ENCODE measurements around the gene RAB11B.
"Not testable (repeated sequence)": the region's sequence is repeated elsewhere in the genome, so short reads cannot be mapped to it uniquely, and the experiment has no call there.

Gene RAB11B

DNA sequence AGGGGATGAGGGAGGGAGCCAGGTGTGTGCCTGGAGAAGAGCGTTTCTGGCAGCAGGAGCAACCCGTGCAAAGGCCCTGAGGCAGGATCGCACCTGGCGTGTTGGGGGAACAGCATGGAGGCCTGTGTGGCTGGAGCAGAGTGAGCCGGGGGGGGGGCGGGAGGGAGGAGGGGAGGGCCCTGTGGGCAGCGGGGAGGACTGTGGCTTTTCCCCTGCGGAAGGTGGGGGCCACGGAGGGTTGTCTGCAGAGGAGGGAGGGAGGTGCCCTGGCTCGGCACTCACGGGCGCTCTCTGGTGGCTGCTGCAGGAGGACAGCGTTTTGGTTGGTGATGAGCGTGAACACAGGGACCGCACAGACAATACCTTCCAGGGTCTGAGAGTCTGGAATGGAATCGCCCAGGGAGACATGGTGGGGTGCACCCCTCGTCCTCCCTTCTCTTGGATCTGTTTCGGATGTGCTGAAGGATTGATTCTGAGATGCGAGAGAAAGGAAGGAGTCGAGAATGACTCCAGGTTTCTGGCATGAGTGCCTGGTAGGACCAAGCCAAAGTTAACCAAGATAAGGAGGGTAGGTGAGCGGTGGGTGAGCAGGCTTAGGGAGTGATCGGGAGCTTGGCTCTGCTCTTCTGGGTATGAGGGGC, 6.5 kb downstream of the RAB11B start:
- peak; percentile 73 for DNase-seq

DNA sequence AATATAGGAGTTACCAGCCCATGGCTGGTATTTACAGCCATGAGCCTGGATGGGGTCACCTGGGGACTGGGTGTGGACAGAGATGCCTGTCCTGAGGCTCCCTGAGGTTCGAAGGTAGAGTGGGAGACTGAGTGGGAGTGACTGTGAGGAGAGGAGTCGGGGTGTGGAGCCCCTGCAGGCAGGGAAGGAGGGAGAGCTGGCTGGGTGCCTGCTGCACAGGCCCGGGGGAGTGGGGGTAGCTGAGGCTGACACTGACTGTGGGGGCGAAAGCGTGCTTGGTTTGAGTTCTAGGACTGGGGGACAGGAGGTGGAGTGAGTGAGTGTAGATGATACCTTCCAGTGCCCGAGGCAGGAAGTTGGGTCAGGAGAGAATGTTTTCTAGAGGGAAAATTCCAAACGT, 7.1 kb downstream of the RAB11B start:
- DNase-seq, result no peak

DNA sequence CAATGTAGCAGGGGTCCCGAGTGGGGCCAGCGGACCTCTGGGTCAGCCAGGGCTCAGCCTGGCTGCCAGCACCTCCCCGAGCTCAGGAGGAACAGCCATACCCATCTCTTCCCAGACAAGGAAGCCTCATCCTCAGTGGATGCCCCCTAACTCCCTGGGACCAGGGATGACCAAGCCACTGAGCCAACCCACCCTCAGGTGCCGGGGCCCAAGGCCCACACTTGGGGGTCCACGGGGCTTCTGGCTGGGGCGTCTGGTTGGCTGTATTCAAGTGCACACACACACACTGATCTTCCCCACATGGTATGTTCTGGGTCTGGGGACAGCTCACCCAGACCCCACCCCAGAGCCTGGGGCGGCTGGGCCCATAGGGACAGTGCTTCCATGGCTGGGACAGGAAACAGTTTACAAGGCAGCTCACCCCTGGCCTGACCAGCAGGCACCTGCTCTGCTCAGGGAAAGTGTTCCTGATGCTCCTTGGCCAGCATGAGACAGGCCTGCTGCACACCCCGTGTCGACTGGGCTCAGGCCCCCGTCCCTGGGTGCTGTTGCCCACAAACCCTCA, 7.7 kb downstream of the RAB11B start:
- DNase-seq, result no peak

DNA sequence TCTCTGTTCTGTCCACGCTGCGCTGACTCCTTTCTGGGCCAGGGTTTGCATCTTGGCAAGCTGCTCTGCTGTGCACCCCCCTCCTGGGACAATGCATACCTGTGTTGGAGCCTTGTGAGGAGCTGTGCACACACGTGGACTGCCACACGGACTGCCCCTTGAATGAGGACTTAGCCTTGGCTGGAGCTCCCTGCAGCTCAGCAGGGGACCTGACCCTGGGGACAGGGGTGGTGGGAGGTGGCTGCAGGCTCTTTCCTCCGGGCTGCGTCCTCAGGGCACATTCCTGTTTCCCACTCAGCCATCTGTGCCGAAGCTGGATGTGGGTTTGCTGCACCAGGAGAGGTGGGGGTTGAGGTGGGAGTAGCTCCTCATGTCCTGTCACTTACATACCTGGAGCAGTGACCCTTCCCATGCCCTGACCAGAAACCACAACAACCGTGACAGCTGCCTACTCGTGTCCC, 8.2 kb downstream of the RAB11B start:
- DNase-seq, result no peak

DNA sequence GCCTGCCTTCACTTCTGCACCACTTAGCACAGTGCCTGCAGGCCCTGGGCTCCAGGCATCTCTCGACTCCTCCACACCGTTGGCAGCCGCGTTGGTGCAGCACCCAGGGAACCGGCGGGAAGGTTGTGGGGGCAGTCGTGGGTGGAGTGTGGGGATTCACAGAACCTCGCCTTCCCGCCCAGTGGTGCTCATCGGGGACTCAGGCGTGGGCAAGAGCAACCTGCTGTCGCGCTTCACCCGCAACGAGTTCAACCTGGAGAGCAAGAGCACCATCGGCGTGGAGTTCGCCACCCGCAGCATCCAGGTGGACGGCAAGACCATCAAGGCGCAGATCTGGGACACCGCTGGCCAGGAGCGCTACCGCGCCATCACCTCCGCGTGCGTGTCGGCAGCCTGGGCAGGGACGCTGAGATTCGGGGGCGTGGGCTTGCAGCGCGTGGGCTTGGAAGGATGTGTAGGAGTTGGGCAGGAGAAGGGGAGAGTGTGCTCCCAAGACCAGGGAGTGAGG, 9.6 kb downstream of the RAB11B start:
- DNase-seq, result no peak

DNA sequence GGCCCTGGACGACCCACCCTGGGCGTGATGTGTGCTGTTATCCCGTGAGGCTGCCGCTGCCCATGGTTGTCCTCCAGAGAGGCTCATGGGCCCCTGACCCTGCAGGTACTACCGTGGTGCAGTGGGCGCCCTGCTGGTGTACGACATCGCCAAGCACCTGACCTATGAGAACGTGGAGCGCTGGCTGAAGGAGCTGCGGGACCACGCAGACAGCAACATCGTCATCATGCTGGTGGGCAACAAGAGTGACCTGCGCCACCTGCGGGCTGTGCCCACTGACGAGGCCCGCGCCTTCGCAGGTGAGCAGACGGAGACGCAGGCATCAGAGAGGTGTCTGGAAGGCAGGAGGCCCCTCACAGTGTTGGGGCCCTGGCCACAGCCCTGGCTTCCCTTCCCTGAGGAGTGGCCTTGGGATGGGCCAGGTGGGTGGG, 11.8 kb downstream of the RAB11B start:
- no peak for DNase-seq

DNA sequence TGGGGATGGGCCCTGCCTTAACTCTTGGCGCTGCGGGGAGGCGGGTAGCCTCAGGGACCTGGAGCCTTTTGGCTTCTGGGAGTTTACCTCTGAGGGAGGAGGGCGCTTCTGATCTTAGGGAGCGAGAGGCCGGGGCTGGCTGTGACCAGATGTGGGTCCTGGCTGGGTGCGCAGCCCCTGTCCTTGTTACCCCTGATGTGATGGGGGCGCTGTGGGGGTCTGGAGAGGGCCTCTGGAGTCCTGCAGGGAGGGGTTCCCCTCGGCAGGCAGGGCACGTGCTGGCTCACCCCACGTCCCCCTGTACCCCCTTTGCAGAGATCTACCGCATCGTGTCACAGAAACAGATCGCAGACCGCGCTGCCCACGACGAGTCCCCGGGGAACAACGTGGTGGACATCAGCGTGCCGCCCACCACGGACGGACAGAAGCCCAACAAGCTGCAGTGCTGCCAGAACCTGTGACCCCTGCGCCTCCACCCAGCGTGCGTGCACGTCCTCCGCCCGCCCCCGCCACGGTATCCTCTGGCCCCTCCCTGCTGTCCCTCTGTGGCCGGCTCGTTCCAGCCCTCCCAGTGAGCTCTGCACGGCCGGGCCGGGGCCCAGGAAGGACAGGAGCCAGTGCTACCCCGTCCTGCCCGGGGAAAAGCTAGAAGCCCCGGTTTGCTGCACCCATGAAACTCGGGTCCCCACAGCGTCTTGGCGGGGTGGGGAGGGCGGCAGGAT, 13.1 kb downstream of the RAB11B start:
- no peak for DNase-seq

DNA sequence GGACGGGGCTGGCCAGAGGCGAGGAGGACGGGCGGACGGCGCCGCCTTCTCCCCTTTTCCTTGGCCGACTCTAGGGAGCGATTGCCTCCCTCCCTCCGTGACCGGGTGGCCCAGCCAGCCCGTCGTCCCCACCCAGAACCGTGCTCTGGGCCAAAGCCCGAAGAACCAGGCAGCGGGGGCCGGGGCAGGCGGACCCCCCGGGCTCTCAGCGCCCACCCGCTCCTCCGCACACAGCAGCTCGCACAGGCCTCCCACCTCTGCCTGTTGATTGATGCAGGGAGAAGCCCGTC, 13.6 kb downstream of the RAB11B start:
- no peak for DNase-seq

DNA sequence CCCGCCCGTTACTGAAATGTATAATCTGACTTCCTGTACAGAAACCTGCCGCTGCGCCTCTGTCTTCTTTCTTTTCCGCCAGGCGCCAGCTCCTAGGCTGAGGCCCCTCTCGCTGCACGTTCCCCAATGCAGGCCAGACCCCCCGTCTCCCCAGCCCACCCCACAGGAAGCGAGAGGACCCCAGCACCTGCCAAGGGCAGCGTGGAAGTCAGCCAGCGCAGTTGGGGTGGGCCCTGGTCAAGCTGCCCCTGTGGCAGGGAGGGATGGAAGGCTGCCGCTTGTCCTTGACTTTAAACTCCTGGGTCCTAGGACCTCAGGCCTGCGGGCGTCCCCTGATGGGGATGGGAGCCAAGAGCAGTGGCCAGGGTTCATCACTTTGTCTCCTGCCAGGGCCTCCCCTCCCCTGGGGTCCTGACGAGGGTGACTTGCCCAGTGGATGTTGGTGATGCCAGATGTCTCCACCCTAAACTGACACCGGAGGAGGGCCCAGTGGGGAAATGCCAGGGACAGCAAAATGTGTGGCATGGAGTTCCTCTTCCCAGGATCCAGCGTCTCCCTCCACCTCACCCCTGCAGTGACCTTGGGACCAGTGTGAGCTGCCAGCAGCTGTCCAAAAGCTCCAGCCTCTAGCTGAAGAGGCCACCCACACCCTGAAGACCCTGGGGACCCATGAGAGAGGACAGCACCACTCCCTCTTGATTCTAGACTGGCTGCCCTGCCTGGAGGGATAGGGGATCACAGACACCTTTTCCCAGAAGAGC, 14.4 kb downstream of the RAB11B start:
- no peak for DNase-seq

DNA sequence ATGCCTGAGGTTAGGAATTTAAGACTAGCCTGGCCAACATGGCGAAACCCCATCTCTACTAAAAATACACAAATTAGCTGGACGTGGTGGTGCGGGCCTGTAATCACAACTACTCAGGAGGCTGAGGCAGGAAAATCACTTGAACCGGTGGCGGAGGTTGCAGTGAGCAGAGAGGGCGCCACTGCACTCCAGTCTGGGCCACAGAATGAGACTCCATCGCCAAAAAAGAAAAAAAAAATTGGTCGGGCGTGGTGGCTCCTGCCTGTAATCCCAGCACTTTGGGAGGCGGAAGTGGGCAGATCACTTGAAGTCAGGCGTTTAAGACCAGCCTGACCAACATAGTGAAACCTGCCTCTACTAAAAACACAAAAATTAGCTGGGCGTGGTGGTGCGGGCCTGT, 20.6 kb downstream of the RAB11B start:
- DNase-seq, result not testable (repeated sequence)

DNA sequence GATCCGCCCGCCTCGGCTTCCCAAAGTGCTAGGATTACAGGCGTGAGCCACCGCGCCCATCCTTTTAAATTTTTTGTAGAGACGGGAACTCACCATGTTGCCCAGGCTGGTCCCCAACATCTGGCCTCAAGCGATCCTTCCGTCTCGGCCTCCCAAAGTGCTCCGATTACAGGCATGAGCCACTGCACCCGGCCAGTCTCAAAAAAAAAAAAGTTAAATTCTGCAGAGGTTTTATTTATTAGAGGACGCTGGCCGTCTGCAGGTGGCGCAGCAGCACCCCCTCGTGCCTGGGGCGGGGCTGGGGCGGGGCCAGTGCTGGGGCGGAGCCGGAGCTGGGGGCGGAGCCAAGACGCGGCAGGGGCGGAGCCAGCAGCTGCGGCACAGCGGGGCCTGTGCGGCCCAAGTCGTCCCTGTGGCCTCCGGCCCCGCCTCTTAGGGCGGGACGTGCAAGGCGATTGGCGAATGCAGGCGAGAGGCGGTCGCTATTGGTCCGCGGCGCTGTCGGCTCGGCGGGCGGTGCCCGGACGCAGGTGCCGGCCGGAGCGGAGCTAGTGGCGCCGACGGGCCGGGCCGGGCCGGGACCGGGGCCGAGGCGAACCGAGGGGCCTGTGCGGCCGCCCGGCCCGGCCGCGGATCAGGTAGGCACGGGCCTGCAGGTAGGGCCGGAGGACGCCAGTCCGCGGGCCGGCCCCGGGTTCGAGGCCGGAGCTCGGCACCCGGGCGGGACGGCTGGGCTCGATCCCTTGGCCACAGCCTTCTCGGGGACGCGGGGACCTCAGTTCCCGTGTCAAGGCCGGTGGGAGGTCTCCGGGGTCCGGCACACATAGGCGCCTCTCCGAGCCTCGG, 22.8 kb downstream of the RAB11B start, which contains the start of gene MARCHF2:
TSS of gene MARCHF2 (plus strand) at position 523 of the 846 bp plus-strand sequence. CDS start 8,536 bp downstream, outside the sequence.
- peak; percentile 96 for DNase-seq

DNA sequence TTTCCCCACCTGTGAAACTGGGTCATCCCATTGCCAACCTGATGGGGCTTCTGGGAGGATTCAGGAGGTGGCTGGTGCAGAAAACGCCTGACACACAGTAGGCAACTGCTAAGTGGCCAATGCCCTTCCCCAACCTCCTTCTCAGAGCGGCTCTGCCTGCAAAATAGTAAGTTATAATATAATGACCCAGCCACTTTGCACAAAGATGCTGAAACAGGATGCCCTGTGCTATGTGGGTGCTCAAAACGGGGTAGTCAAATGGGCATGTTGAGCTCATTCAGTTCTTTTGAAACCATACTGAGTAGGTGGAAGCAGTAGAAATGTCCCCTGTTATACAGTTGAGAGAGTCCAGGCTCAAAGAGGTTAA, 23.5 kb downstream of the RAB11B start:
- DNase-seq, result no peak

DNA sequence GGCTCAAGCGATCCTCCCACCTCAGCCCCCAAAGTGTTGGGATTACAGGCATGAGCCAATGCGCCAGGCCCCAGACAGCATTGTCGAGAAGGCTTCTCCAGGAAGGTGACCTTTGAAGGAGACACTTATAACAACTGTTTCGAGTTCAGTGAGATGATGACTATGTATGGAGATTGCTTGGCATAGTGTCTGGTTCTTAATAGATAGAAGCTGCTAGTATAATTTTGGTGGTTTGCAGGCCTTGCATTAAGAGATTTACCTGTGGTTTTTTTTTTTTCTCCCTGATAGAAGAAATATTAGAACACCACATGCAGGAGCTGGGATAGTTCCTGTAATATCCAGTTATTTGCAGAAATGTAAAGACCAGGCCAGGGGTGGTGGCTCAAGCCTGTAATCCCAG, 26.6 kb downstream of the RAB11B start:
- no peak for DNase-seq

DNA sequence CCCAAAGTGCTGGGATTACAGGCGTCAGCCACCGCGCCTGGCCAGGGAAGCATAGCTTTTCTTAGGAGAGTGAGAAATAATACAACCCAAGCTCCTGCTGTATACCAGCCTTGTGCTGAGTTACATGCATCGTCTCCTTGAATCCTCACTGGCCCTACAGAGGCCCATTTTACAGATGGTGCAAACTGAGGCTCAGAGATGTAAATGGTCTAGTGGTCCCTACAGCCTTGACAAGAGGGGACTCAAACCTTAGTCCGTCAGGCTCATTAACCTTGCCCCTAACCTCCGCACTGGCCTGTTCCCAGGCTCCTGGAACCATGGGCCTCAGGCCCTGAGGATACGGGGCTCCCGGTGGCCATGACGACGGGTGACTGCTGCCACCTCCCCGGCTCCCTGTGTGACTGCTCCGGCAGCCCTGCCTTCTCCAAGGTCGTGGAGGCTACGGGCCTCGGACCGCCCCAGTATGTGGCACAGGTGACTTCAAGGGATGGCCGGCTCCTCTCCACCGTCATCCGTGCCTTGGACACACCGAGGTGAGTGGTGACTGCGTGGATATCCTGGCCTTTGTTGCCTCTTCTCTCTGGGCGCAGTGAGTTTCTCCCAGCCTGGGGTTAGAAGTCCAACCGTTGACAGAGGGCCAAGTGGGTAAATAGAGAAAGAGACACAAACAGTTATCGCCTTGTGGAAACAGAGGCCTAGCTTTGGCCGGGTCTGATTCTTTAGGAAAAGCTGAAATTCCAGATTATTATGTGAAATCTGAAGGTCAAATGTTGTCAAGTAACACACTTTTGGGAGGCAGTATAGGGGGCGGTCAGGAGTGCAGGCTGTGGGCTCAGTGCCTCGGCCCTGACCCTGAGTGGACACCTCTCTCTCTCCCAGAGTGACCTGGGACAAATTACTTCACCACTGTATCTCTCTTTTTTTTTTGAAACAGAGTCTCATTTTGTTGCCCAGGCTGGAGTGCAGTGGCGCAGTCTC, 31.6 kb downstream of the RAB11B start:
- no peak for DNase-seq

DNA sequence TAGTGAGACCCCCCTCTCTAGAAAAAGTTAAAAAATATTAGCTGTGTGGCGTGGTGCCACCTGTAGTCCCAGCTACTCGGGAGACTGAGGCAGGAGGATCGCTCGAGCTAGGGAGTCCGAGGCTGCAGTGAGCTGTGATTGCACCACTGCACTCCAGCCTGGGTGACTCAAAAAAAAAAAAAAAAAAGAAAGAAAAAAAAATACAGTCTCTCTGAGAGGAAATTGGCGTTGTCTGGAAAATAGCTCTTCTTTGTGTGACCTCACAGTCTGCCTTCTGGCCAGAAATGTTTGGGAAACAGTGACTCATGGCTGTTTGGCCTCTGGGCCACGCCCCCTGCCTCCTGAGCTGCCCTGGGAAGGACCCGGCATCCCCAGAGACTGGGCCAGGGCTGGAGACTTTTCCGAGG, 33.7 kb downstream of the RAB11B start:
- no peak for DNase-seq

DNA sequence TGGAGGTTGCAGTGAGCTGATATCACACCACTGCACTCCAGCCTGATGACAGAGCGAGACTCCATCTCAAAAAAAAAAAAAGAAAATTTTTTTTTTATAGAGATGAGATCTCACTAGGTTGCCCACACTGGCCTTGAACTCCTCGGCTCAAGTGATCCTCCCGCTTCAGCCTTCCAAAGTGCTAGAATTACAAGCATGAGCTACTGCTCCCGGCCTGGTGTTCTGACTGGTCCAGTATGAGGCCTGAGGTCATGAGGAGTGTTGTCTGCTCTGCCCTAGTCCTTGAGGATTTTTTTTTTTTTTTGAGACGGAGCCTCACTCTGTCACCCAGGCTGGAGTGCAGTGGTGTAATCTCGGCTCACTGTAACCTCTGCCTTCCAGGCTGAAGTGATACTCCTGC, 35.2 kb downstream of the RAB11B start:
- not testable (repeated sequence) for DNase-seq

DNA sequence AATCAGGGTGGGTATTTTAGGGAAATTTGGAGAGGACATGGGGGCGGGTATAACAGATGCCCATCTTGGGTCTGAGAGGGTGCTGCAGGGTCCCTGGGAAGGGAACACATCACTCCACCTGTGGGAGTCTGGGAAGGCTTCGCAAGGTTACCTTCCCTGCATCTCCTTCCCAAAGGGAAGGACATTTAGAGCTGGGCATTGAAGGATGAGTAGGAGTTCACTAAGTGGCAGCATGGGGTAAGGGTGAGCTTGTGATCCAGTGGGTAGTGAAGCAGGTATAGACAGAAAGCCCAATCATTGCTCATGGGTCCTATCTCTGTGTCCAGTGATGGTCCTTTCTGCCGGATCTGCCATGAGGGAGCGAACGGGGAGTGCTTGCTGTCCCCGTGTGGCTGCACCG, 36.1 kb downstream of the RAB11B start:
- DNase-seq, result no peak

DNA sequence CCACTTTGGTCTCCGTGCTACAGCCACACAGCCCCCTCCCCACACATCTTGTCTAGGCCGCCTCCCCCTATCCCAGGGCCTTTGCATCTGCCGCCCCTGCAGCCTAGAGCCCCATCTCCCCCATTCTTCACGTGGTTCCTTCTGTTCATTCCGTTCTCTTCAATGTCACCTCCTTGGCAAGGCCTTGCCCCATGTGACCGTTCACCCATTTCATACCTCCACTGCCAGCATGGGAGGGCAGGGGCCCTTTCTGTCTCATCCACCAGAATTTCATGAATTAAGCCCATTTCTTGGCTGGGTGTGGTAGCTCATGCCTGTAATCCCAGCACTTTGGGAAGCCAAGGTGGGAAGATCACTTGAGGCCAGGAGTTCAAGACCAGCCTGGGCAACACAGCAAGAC, 38.9 kb downstream of the RAB11B start:
- DNase-seq, result no peak

DNA sequence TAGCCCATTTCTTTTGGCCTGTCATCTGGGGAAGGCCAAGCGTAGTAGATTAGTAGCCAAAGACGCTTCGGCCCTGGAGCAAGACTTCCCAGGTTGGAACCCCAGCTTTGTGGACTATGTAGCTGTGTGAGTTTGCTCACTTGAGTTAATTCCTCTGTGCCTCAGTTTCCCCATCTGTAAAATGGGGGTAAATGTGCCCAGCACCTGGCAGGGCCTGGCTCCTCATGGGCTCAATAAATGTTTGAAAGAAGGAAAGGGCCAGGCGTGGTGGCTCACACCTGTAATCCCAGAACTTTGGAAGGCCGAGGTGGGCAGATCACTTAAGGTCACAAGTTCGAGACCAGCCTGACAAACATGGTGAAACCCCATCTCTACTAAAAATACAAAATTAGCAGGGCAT, 39.7 kb downstream of the RAB11B start:
- no peak for DNase-seq

DNA sequence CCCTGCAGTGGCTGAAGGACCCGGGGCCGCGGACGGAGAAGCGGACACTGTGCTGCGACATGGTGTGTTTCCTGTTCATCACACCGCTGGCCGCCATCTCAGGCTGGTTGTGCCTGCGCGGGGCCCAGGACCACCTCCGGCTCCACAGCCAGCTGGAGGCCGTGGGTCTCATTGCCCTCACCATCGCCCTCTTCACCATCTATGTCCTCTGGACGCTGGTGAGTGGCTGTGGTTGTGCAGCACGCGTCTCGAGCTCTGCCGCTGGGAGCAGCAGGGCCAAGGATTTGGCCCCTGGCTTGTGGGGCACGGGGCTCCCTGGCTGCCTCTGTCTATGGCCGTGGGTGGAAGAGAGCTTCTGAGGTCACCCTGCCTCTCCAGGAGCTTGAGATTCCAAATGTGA, 40.5 kb downstream of the RAB11B start:
- no peak for DNase-seq

DNA sequence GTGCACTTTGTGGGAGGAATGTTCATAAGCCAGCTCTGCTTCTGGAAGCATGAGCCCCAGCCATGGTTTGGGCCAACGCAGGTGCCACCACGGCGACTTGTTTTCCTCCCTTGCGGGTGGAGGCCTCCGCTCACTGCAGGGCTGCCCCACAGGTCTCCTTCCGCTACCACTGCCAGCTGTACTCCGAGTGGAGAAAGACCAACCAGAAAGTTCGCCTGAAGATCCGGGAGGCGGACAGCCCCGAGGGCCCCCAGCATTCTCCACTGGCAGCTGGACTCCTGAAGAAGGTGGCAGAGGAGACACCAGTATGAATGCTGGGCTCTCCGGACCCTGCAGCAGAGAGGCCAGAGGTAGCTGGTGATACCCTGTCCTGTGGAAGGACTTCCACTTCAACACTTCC, 48.1 kb downstream of the RAB11B start:
- DNase-seq, result no peak

All from activated naive CD4-positive, alpha-beta T cell treated with anti-CD3 and anti-CD28 coated beads, Interleukin-2, amount 50 U/mL, for 16 hours (primary cell).